ENCODE results near the gene SLC25A21.
A peak's percentile ranks its signal among the peaks of the same experiment; 100 is the strongest.
"Not testable (repeated sequence)": the region's sequence is repeated elsewhere in the genome, so short reads cannot be mapped to it uniquely, and the experiment has no call there.

Gene SLC25A21

GRCh38 chr14:37185670-37186069 lies 13.3 kb upstream of the SLC25A21 start:
- no peak for DNase-seq

- DNase-seq: not testable (repeated sequence)
These were observed 12.1 kb upstream of the SLC25A21 start for GRCh38 chr14:37184520-37184919.

- no peak for DNase-seq
These were observed 9.0 kb upstream of the SLC25A21 start for GRCh38 chr14:37181441-37181840.

- DNase-seq: not testable (repeated sequence)
These were observed 8.5 kb upstream of the SLC25A21 start for GRCh38 chr14:37180886-37181285.

GRCh38 chr14:37179896-37180502 lies 7.6 kb upstream of the SLC25A21 start:
- no peak for DNase-seq

- no peak for DNase-seq
These were observed 669 bp upstream of the SLC25A21 start for GRCh38 chr14:37172936-37173614.

- DNase-seq: no peak
These were observed 755 bp downstream of the SLC25A21 start for GRCh38 chr14:37171678-37172023.

GRCh38 chr14:37170993-37171392 lies 1.4 kb downstream of the SLC25A21 start:
- no peak for DNase-seq

GRCh38 chr14:37170237-37170636 lies 2.2 kb downstream of the SLC25A21 start:
- DNase-seq: no peak

GRCh38 chr14:37168721-37169120 lies 3.7 kb downstream of the SLC25A21 start:
- no peak for DNase-seq

- no peak for DNase-seq
These were observed 5.0 kb downstream of the SLC25A21 start for GRCh38 chr14:37167151-37168047.

- DNase-seq: no peak
These were observed 6.6 kb downstream of the SLC25A21 start for GRCh38 chr14:37165794-37166193.

GRCh38 chr14:37162307-37162706 lies 10.1 kb downstream of the SLC25A21 start:
- DNase-seq: not testable (repeated sequence)

- DNase-seq: no peak
These were observed 14.4 kb downstream of the SLC25A21 start for GRCh38 chr14:37157987-37158386.

- DNase-seq: no peak
These were observed 18.9 kb downstream of the SLC25A21 start for GRCh38 chr14:37153483-37153882.

GRCh38 chr14:37153005-37153404 lies 19.4 kb downstream of the SLC25A21 start:
- no peak for DNase-seq

GRCh38 chr14:37150414-37150813 lies 22.0 kb downstream of the SLC25A21 start:
- peak; percentile 39 for DNase-seq

GRCh38 chr14:37147310-37147880 lies 25.0 kb downstream of the SLC25A21 start:
- DNase-seq: peak; percentile 35

GRCh38 chr14:37146438-37146837 lies 26.0 kb downstream of the SLC25A21 start:
- not testable (repeated sequence) for DNase-seq

GRCh38 chr14:37145395-37145794 lies 27.0 kb downstream of the SLC25A21 start:
- no peak for DNase-seq

GRCh38 chr14:37144729-37145363 lies 27.6 kb downstream of the SLC25A21 start:
- no peak for DNase-seq

GRCh38 chr14:37143475-37143874 lies 28.9 kb downstream of the SLC25A21 start:
- no peak for DNase-seq

- DNase-seq: peak; percentile 23
These were observed 29.5 kb downstream of the SLC25A21 start for GRCh38 chr14:37142835-37143401.
